Measurements from ENCODE around the gene HABP2.

The HABP2 gene

GRCh38 chr10:113619401-113619800, 66.5 kb downstream of the HABP2 start:
- ChIA-PET POLR2A (no interaction called here), CTCF (no interaction called here)
- no peak for DNase-seq (ENCODE audit: extremely low spot score)
- TF ChIP-seq CTBP1 (IDR thresholded peaks at IDR 0.05; ENCODE audit: borderline replicate concordance) (no peak), L3MBTL2 (conservative IDR thresholded peaks at IDR 0.05) (no peak), FOXM1 (IDR thresholded peaks at IDR 0.05; ENCODE audit: borderline replicate concordance) (no peak), NFRKB (IDR thresholded peaks at IDR 0.05) (no peak), ARNT (IDR thresholded peaks at IDR 0.05) (no peak), TARDBP (IDR thresholded peaks at IDR 0.05) (no peak), FOXA1 (IDR thresholded peaks at IDR 0.05) (no peak), SP1 (IDR thresholded peaks at IDR 0.05) (no peak)

GRCh38 chr10:113620511-113620910, 67.7 kb downstream of the HABP2 start:
- ChIA-PET CTCF (no interaction called here), POLR2A (interaction anchor here (1.0 kb wide), 1 partner anchor 13 kb away, joined by 3 read pairs; no protein-coding TSS in a partner anchor)
- no peak for DNase-seq (ENCODE audit: extremely low spot score)
- TF ChIP-seq SUZ12 (IDR thresholded peaks at IDR 0.05) = no peak
- no peak for TF ChIP-seq L3MBTL2 (conservative IDR thresholded peaks at IDR 0.05)
- no peak for TF ChIP-seq FOXM1 (IDR thresholded peaks at IDR 0.05; ENCODE audit: borderline replicate concordance)
- no peak for TF ChIP-seq ARNT (IDR thresholded peaks at IDR 0.05)
- no peak for TF ChIP-seq CTBP1 (IDR thresholded peaks at IDR 0.05; ENCODE audit: borderline replicate concordance)
- no peak for TF ChIP-seq ZNF384 (IDR thresholded peaks at IDR 0.05)
- no peak for TF ChIP-seq ELF4 (IDR thresholded peaks at IDR 0.05)

GRCh38 chr10:113620936-113621335, 68.1 kb downstream of the HABP2 start:
- DNase-seq (ENCODE audit: extremely low spot score) = no peak
- ChIA-PET POLR2A (no interaction called here), CTCF (no interaction called here)
- TF ChIP-seq CTBP1 (IDR thresholded peaks at IDR 0.05; ENCODE audit: borderline replicate concordance) (no peak), LEF1 (IDR thresholded peaks at IDR 0.05; ENCODE audit: borderline replicate concordance) (no peak), ELF4 (IDR thresholded peaks at IDR 0.05) (no peak), PKNOX1 (IDR thresholded peaks at IDR 0.05) (no peak), L3MBTL2 (conservative IDR thresholded peaks at IDR 0.05) (no peak), NFRKB (IDR thresholded peaks at IDR 0.05) (no peak), FOXA1 (IDR thresholded peaks at IDR 0.05) (no peak), FOXK2 (IDR thresholded peaks at IDR 0.05) (no peak), SP1 (IDR thresholded peaks at IDR 0.05) (no peak)

GRCh38 chr10:113621799-113622198, 68.9 kb downstream of the HABP2 start:
- TF ChIP-seq BHLHE40 (IDR thresholded peaks at IDR 0.05; ENCODE audit: borderline replicate concordance) (no peak), LEF1 (IDR thresholded peaks at IDR 0.05; ENCODE audit: borderline replicate concordance) (no peak), HDGF (IDR thresholded peaks at IDR 0.05; ENCODE audit: borderline replicate concordance) (no peak), FOXA1 (IDR thresholded peaks at IDR 0.05) (no peak), FOXM1 (IDR thresholded peaks at IDR 0.05; ENCODE audit: borderline replicate concordance) (no peak), ZNF384 (IDR thresholded peaks at IDR 0.05) (no peak), ARNT (IDR thresholded peaks at IDR 0.05) (no peak), NFRKB (IDR thresholded peaks at IDR 0.05) (no peak), L3MBTL2 (conservative IDR thresholded peaks at IDR 0.05) (no peak), ELF4 (IDR thresholded peaks at IDR 0.05) (no peak), FOXK2 (IDR thresholded peaks at IDR 0.05) (no peak), SP1 (IDR thresholded peaks at IDR 0.05) (no peak), SUZ12 (IDR thresholded peaks at IDR 0.05) (no peak), PKNOX1 (IDR thresholded peaks at IDR 0.05) (no peak), CTBP1 (IDR thresholded peaks at IDR 0.05; ENCODE audit: borderline replicate concordance) (no peak), TARDBP (IDR thresholded peaks at IDR 0.05) (no peak)
- CTCF ChIA-PET = no interaction called here
- no peak for DNase-seq (ENCODE audit: extremely low spot score)
- POLR2A ChIA-PET = no interaction called here

GRCh38 chr10:113622831-113623230, 70.0 kb downstream of the HABP2 start:
- POLR2A ChIA-PET = no interaction called here
- TF ChIP-seq CTBP1 (IDR thresholded peaks at IDR 0.05; ENCODE audit: borderline replicate concordance) (no peak), ZNF384 (IDR thresholded peaks at IDR 0.05) (no peak), PKNOX1 (IDR thresholded peaks at IDR 0.05) (no peak), HDGF (IDR thresholded peaks at IDR 0.05; ENCODE audit: borderline replicate concordance) (no peak), SP1 (IDR thresholded peaks at IDR 0.05) (no peak), BHLHE40 (IDR thresholded peaks at IDR 0.05; ENCODE audit: borderline replicate concordance) (no peak), TARDBP (IDR thresholded peaks at IDR 0.05) (no peak), SUZ12 (IDR thresholded peaks at IDR 0.05) (no peak), FOXK2 (IDR thresholded peaks at IDR 0.05) (no peak), ELF4 (IDR thresholded peaks at IDR 0.05) (no peak), LEF1 (IDR thresholded peaks at IDR 0.05; ENCODE audit: borderline replicate concordance) (no peak), FOXA1 (IDR thresholded peaks at IDR 0.05) (no peak), NFRKB (IDR thresholded peaks at IDR 0.05) (no peak), L3MBTL2 (conservative IDR thresholded peaks at IDR 0.05) (no peak), FOXM1 (IDR thresholded peaks at IDR 0.05; ENCODE audit: borderline replicate concordance) (no peak), ARNT (IDR thresholded peaks at IDR 0.05) (no peak)
- no peak for DNase-seq (ENCODE audit: extremely low spot score)
- CTCF ChIA-PET = interaction anchor here (0.6 kb wide), 1 partner anchor 10 kb away, joined by 3 read pairs; no protein-coding TSS in a partner anchor

GRCh38 chr10:113625461-113626186, 72.8 kb downstream of the HABP2 start:
- ChIA-PET CTCF (interaction anchor here (2.4 kb wide), 1 partner anchor 10 kb away, joined by 10 read pairs; no protein-coding TSS in a partner anchor), POLR2A (no interaction called here)
- DNase-seq (ENCODE audit: extremely low spot score) = no peak
- no peak for TF ChIP-seq SP1 (IDR thresholded peaks at IDR 0.05)
- no peak for TF ChIP-seq HDGF (IDR thresholded peaks at IDR 0.05; ENCODE audit: borderline replicate concordance)
- no peak for TF ChIP-seq SUZ12 (IDR thresholded peaks at IDR 0.05)
- TF ChIP-seq ARNT (IDR thresholded peaks at IDR 0.05) = no peak
- TF ChIP-seq CTBP1 (IDR thresholded peaks at IDR 0.05; ENCODE audit: borderline replicate concordance) = no peak
- no peak for TF ChIP-seq BHLHE40 (IDR thresholded peaks at IDR 0.05; ENCODE audit: borderline replicate concordance)
- TF ChIP-seq FOXK2 (IDR thresholded peaks at IDR 0.05) = no peak
- TF ChIP-seq ELF4 (IDR thresholded peaks at IDR 0.05) = no peak
- no peak for TF ChIP-seq ZNF384 (IDR thresholded peaks at IDR 0.05)
- no peak for TF ChIP-seq PKNOX1 (IDR thresholded peaks at IDR 0.05)
- TF ChIP-seq NFRKB (IDR thresholded peaks at IDR 0.05) = no peak
- no peak for TF ChIP-seq L3MBTL2 (conservative IDR thresholded peaks at IDR 0.05)
- TF ChIP-seq LEF1 (IDR thresholded peaks at IDR 0.05; ENCODE audit: borderline replicate concordance) = no peak
- no peak for TF ChIP-seq TARDBP (IDR thresholded peaks at IDR 0.05)
- no peak for TF ChIP-seq FOXM1 (IDR thresholded peaks at IDR 0.05; ENCODE audit: borderline replicate concordance)
- TF ChIP-seq FOXA1 (IDR thresholded peaks at IDR 0.05) = no peak
